Testis (tissue), 3 donors: ENCODE results near the gene UBE2V1. TPM values are rescaled to one million over a fixed set of nuclear protein-coding genes. Genes with fewer than 3 reads are reported as not detected.
"Not testable (repeated sequence)": the region's sequence is repeated elsewhere in the genome, so short reads cannot be mapped to it uniquely, and the experiment has no call there.

Experiments used
- DNase-seq: peaks from one replicate; pipeline ENCODE4 v3.0.0-alpha.2; 2019
- H3K27ac ChIP-seq, 2 donors: fragments of 200-600 bp; sonication (generic); one replicate each; pipeline ENCODE4 v1.5.1; 2019
- H3K27me3 ChIP-seq: fragments of 200-600 bp; sonication (generic); one replicate; pipeline ENCODE4 v1.5.1; 2019
- H3K36me3 ChIP-seq: fragments of 200-600 bp; sonication (generic); one replicate; pipeline ENCODE4 v1.5.1; 2017; ENCODE audit warnings: low read depth; ENCODE audit errors: missing control alignments
- H3K4me1 ChIP-seq: fragments of 200-600 bp; sonication (generic); one replicate; pipeline ENCODE4 v1.5.1; 2019
- H3K4me3 ChIP-seq, 2 donors: fragments of 200-600 bp; sonication (generic); one replicate each; pipeline ENCODE4 v1.5.1; 2017 to 2019
- H3K9me3 ChIP-seq: fragments of 200-600 bp; sonication (generic); one replicate; pipeline ENCODE4 v1.5.1; 2017
- CTCF ChIP-seq, 3 experiments: fragments of 450-650 bp in 2 of 3; fragments of 200-600 bp in 1 of 3; sonication (generic) in 1 of 3; IDR thresholded peaks; one replicate each; pipeline ENCODE4 v1.5.1; 2016 to 2019; ENCODE audit warnings: antibody characterized with exemption in 3 of 3, mild to moderate bottlenecking in 2 of 3, moderate library complexity in 1 of 3
- POLR2A ChIP-seq: fragments of 450-650 bp; IDR thresholded peaks from one replicate; pipeline ENCODE4 v1.6.1; 2017; ENCODE audit warnings: antibody characterized with exemption, mild to moderate bottlenecking, moderate library complexity
- WGBS, 2 donors: methylation state at CpG; one replicate each; pipeline ENCODE4 v1.1.5; 2018; 5-methylcytosine and 5-hydroxymethylcytosine counted together
- intact Hi-C: fragments of 100-400 bp; cut with DNase I; formaldehyde crosslinking; loops from one replicate; pipeline ENCODE4 v1.15.1; 2023; ENCODE audit warnings: low total_unique reads
- polyA plus RNA-seq: library from polyadenylated mRNA; stranded (reverse); fragments of 350-450 nt; fragmentation: Illumina TruSeq; extraction: RNeasy Lipid Tissue Mini Kit (QIAGEN cat#74804); gene quantifications from one replicate; pipeline ENCODE4 v1.2.3, GENCODE V29; 2014; ENCODE audit warnings: low read depth, low replicate concordance; ENCODE audit not compliant: insufficient read depth
- total RNA-seq, 2 donors: library from RNA; depleted of rRNA; stranded (reverse); fragments of >200 nt; gene quantifications; one replicate each; pipeline ENCODE4 v1.2.3, GENCODE V29; 2016

The UBE2V1 gene
- total and polyA plus RNA-seq, 3 donors from 2014 or later = 78.1 to 121 (median 80.5) TPM

- WGBS, 2 donors = 28% methylated on average over 10 of the region's 10 CpGs
- intact Hi-C loops = no loop called here
Observed at GRCh38 chr20:50085481-50086365, 27.2 kb downstream of the UBE2V1 start.

DNA sequence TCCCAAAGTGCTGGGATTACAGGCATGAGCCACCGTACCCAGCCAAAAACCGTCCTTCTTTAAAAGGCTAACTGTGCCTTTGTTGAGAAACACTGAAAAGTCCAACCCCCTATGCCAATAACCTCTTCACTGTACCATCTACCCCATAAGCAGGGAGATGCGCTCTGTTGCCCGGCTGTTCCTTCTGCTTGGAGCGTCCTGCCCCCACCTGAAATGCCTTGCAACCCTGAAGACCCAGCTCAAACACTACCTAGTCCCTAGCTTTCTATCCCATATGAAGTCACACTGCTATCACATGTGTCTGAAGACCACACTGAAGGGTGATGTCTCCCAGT lies 27.8 kb downstream of the UBE2V1 start:
- H3K4me3 ChIP-seq = no peak overlapping the region
- no peaks in the 10 kb centered on the region for H3K4me1 ChIP-seq
- TF ChIP-seq CTCF (IDR thresholded peaks at IDR 0.05) (no peak), POLR2A (no peak)
- no peaks in the 10 kb centered on the region for H3K36me3 ChIP-seq
- H3K9me3 ChIP-seq = no peaks in the 10 kb centered on the region
- no peak for DNase-seq
- 86 to 94% methylated on average over 5 of the region's 5 CpGs for WGBS, 2 donors
- no peak overlapping the region for H3K27ac ChIP-seq
- H3K27me3 ChIP-seq = no peaks in the 10 kb centered on the region
- intact Hi-C loops = no loop called here

More at GRCh38 chr20:50085481-50086365, 27.2 kb downstream of the UBE2V1 start:
- Histone ChIP-seq H3K27ac (no peak overlapping the region), H3K9me3 (no peaks in the 10 kb centered on the region), H3K4me1 (no peaks in the 10 kb centered on the region), H3K36me3 (no peaks in the 10 kb centered on the region), H3K4me3 (no peak overlapping the region), H3K27me3 (no peaks in the 10 kb centered on the region)
- DNase-seq = peak; percentile 34
- TF ChIP-seq POLR2A (no peak), CTCF (IDR thresholded peaks at IDR 0.05) (peak; percentile 44 to 79 (median 72))

GRCh38 chr20:50083034-50083433 lies 29.9 kb downstream of the UBE2V1 start:
- Histone ChIP-seq H3K9me3 (no peaks in the 10 kb centered on the region), H3K4me3 (no peak overlapping the region), H3K27ac (no peak overlapping the region), H3K4me1 (no peaks in the 10 kb centered on the region), H3K27me3 (no peaks in the 10 kb centered on the region), H3K36me3 (no peaks in the 10 kb centered on the region)
- no peak for DNase-seq
- TF ChIP-seq CTCF (IDR thresholded peaks at IDR 0.05) (no peak), POLR2A (no peak)
- WGBS, 2 donors = 86 to 92% methylated on average over 4 to 7 of the region's 7 CpGs
- intact Hi-C loops = no loop called here

DNA sequence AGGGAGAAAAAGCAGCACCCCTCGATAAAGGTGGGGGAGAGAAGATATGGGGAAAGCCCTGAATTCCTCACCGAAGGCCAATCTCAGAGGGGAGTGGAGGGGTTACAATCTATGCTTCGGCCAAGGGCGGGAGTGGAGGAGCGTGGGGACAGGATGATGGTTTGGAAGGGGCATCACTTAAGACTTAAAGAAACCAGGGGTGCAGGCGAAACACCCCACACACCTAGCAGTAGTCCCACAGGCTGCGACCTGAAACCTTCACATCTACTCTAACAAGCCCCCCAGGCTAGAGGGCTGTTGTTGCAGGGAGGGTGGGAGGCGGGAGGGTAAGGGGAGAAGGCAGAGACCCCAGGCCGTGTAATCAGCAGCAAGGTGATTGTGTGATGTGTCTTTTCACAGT lies 30.9 kb downstream of the UBE2V1 start:
- intact Hi-C loops, H3K4me3 ChIP-seq, H3K27me3 ChIP-seq, H3K9me3 ChIP-seq, H3K36me3 ChIP-seq, DNase-seq, H3K4me1 ChIP-seq, H3K27ac ChIP-seq: not testable (repeated sequence)
- WGBS, 2 donors = 74 to 84% methylated on average over 9 of the region's 9 CpGs

GRCh38 chr20:50077818-50078601 lies 34.9 kb downstream of the UBE2V1 start:
- Histone ChIP-seq H3K4me3 (no peak overlapping the region), H3K9me3 (no peaks in the 10 kb centered on the region), H3K27me3 (no peaks in the 10 kb centered on the region), H3K36me3 (no peaks in the 10 kb centered on the region), H3K27ac (no peak overlapping the region), H3K4me1 (peaks cover 3% of the 10 kb centered on the region)
- TF ChIP-seq POLR2A (no peak), CTCF (IDR thresholded peaks at IDR 0.05) (no peak)
- intact Hi-C loops = no loop called here
- WGBS, 2 donors = 66 to 68% methylated on average over 9 to 17 of the region's 17 CpGs
- DNase-seq = no peak
